GM12872 (cell line): ENCODE results near the gene CSRP2.

Experiments used
- CTCF ChIP-seq: IDR thresholded peaks from 3 replicates; pipeline ENCODE4 v1.5.1; 2011; ENCODE audit warnings: low read depth, mild to moderate bottlenecking, low read length, moderate library complexity; ENCODE audit not compliant: insufficient read depth

The CSRP2 gene

GRCh38 chr12:76879710-76880518 is 1.1 kb upstream of the CSRP2 start:
- TF ChIP-seq CTCF: no peak

GRCh38 chr12:76878099-76878898 is 520 bp downstream of the CSRP2 start:
- peak; percentile 36; the same call in 2 of the 3 replicates for TF ChIP-seq CTCF

- TF ChIP-seq CTCF: no peak
Observed at GRCh38 chr12:76876696-76877229, 2.1 kb downstream of the CSRP2 start.

GRCh38 chr12:76874491-76875190 is 4.2 kb downstream of the CSRP2 start:
- no peak for TF ChIP-seq CTCF

GRCh38 chr12:76874027-76874426 is 4.8 kb downstream of the CSRP2 start:
- no peak for TF ChIP-seq CTCF

GRCh38 chr12:76872415-76872814 is 6.4 kb downstream of the CSRP2 start:
- no peak for TF ChIP-seq CTCF

- no peak for TF ChIP-seq CTCF
Observed at GRCh38 chr12:76871742-76872141, 7.1 kb downstream of the CSRP2 start.
